ENCODE results near the gene AKAP6. TPM values are rescaled to one million over a fixed set of nuclear protein-coding genes. Genes with fewer than 3 reads are reported as not detected.

AKAP6 gene
- polyA plus RNA-seq, 1 donor = 8.5 TPM

- Histone ChIP-seq H3K9me3 (ENCODE audit: control insufficient read depth, low read depth, low read length) (no peaks in the 10 kb centered on the region), H3K4me1 (ENCODE audit: control insufficient read depth, insufficient read depth, low read length) (no peaks in the 10 kb centered on the region), H3K4me3 (ENCODE audit: low read length) (no peak overlapping the region), H3K27me3 (ENCODE audit: control insufficient read depth, insufficient read depth, low read length) (no peaks in the 10 kb centered on the region), H3K27ac (ENCODE audit: low read length) (no peak overlapping the region), H3K36me3 (ENCODE audit: control insufficient read depth, insufficient read depth, low read length) (no peaks in the 10 kb centered on the region)
- 17% methylated on average over 1 of the region's 4 CpGs for WGBS (ENCODE audit: insufficient coverage, low lambda C conversion rate)
- DNase-seq = peak; percentile 54 to 81
These were observed 298.6 kb downstream of the AKAP6 start for GRCh38 chr14:32627545-32628298.

DNA sequence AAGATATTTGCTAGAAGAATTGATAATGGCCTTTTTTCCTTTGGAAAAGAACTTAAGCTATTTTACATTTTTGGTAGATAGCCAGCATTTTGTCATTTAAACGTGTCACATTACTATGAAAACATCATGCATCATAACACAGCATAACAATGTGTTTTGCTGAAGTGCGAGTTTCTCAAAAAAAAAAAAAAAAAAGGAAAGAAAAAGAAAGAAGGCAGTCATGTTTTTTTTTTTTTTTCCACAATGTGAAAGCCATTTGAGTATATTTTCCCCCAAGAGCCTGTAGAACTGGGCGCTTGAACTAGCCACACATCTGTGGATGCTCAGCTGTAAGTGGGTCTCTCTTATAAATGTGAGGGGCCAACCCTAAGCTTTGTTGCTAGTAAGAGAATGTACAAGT lies 300.1 kb downstream of the AKAP6 start:
- Histone ChIP-seq H3K27ac (ENCODE audit: low read length) (no peak overlapping the region), H3K4me1 (ENCODE audit: control insufficient read depth, insufficient read depth, low read length) (no peaks in the 10 kb centered on the region), H3K9me3 (ENCODE audit: control insufficient read depth, low read depth, low read length) (no peaks in the 10 kb centered on the region), H3K27me3 (ENCODE audit: control insufficient read depth, insufficient read depth, low read length) (no peaks in the 10 kb centered on the region), H3K36me3 (ENCODE audit: control insufficient read depth, insufficient read depth, low read length) (no peaks in the 10 kb centered on the region), H3K4me3 (ENCODE audit: low read length) (no peak overlapping the region)
- DNase-seq = no peak
- WGBS (ENCODE audit: insufficient coverage, low lambda C conversion rate) = 100% methylated on average over 1 of the region's 3 CpGs

GRCh38 chr14:32630701-32631100 lies 301.6 kb downstream of the AKAP6 start:
- no peaks in the 10 kb centered on the region for H3K9me3 ChIP-seq (ENCODE audit: control insufficient read depth, low read depth, low read length)
- no peaks in the 10 kb centered on the region for H3K27me3 ChIP-seq (ENCODE audit: control insufficient read depth, insufficient read depth, low read length)
- no peaks in the 10 kb centered on the region for H3K4me1 ChIP-seq (ENCODE audit: control insufficient read depth, insufficient read depth, low read length)
- no peaks in the 10 kb centered on the region for H3K36me3 ChIP-seq (ENCODE audit: control insufficient read depth, insufficient read depth, low read length)
- no peak for DNase-seq
- H3K4me3 ChIP-seq (ENCODE audit: low read length) = no peak overlapping the region
- no peak overlapping the region for H3K27ac ChIP-seq (ENCODE audit: low read length)

DNA sequence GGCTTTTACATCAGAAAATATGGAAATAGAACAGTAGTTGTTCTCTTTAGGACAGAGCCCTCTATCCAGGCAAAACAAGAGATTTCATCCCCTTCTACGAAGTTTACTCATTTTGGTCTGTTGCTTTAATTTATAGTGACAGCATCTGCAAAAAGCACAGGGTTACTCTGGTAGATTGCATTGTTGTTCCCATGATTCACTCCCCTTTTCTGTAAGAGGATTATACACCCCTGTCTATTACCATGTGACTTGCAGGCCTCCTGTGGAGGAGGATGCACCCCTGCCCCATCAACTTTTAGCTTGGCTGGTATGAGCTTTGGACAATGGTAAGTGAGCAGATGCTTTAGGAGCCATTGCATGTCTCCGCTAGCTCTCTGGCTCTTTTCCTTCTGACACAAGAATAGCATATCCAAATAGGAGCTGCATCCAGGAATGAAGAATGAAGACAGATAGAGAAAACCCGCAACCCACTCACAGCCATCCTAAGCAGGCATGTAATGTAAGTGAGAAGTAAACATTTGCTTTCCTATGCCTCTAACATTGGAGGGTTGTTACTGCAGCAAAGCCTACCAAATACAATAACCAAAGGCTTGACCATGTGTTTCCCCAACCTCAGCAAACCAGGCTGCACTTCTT lies 304.2 kb downstream of the AKAP6 start:
- no peak overlapping the region for H3K4me3 ChIP-seq (ENCODE audit: low read length)
- H3K36me3 ChIP-seq (ENCODE audit: control insufficient read depth, insufficient read depth, low read length) = no peaks in the 10 kb centered on the region
- no peaks in the 10 kb centered on the region for H3K27me3 ChIP-seq (ENCODE audit: control insufficient read depth, insufficient read depth, low read length)
- H3K9me3 ChIP-seq (ENCODE audit: control insufficient read depth, low read depth, low read length) = no peaks in the 10 kb centered on the region
- no CpG with 5 or more reads among the region's 3 CpGs for WGBS (ENCODE audit: insufficient coverage, low lambda C conversion rate)
- H3K27ac ChIP-seq (ENCODE audit: low read length) = no peak overlapping the region
- no peak for DNase-seq
- no peaks in the 10 kb centered on the region for H3K4me1 ChIP-seq (ENCODE audit: control insufficient read depth, insufficient read depth, low read length)

DNA sequence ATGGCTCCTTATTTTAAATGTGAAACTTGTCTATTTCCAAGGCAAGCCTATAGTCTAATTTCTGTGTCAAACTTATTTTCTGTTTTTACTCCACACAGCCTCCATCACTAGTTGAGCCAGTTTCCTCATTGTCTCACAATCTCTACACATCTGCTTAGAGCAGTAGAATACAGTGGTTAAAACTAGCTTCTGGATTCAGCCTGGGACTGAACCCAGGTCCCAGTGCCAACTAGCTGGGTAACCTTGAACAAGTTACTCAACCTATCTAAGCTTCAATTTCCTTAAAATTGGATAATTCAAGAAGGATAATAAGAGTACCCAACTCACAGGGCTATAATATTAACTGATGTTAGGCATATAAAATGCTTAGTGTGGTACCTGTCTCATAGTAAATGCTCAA lies 304.8 kb downstream of the AKAP6 start:
- Histone ChIP-seq H3K9me3 (ENCODE audit: control insufficient read depth, low read depth, low read length) (no peaks in the 10 kb centered on the region), H3K4me3 (ENCODE audit: low read length) (no peak overlapping the region), H3K4me1 (ENCODE audit: control insufficient read depth, insufficient read depth, low read length) (no peaks in the 10 kb centered on the region), H3K36me3 (ENCODE audit: control insufficient read depth, insufficient read depth, low read length) (no peaks in the 10 kb centered on the region), H3K27ac (ENCODE audit: low read length) (no peak overlapping the region), H3K27me3 (ENCODE audit: control insufficient read depth, insufficient read depth, low read length) (no peaks in the 10 kb centered on the region)
- no peak for DNase-seq

DNA sequence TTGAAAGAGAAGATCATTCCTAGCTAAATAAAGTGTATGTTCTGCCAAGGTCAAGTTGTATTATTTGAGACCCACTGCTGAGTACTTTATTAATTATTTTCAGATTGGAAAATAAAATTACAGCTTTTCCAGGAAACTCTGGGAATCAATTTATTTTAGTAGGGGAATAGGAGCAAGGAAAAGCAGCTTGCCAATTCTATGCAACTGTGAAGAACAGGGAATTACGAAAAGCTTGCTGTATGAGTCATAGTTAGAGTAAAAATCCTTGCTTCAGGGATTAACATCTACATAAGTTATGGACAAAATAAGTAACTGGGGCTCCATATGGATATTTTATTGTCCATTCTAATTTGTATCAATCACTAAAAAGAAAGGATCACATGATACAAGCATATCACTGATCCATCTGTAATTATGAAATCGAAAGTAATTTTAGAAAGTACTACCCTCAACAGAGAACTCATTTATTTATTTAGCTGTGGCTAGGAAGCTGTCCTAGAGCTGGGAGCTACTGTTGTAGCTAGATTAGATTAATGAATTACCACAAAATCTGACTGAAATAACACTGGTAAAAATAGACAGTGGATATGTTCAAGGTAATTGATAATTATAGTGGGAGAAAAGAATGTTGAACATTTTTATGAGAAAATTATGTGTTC lies 306.1 kb downstream of the AKAP6 start:
- Histone ChIP-seq H3K4me3 (ENCODE audit: low read length) (no peak overlapping the region), H3K36me3 (ENCODE audit: control insufficient read depth, insufficient read depth, low read length) (no peaks in the 10 kb centered on the region), H3K9me3 (ENCODE audit: control insufficient read depth, low read depth, low read length) (no peaks in the 10 kb centered on the region), H3K27me3 (ENCODE audit: control insufficient read depth, insufficient read depth, low read length) (no peaks in the 10 kb centered on the region), H3K4me1 (ENCODE audit: control insufficient read depth, insufficient read depth, low read length) (no peaks in the 10 kb centered on the region), H3K27ac (ENCODE audit: low read length) (no peak overlapping the region)
- WGBS (ENCODE audit: insufficient coverage, low lambda C conversion rate) = 75% methylated on average over 1 of the region's 2 CpGs
- peak in 1 of 2 donors; percentile 3 for DNase-seq

- no peak for DNase-seq
- Histone ChIP-seq H3K27ac (ENCODE audit: low read length) (no peak overlapping the region), H3K27me3 (ENCODE audit: control insufficient read depth, insufficient read depth, low read length) (no peaks in the 10 kb centered on the region), H3K4me1 (ENCODE audit: control insufficient read depth, insufficient read depth, low read length) (no peaks in the 10 kb centered on the region), H3K4me3 (ENCODE audit: low read length) (no peak overlapping the region), H3K9me3 (ENCODE audit: control insufficient read depth, low read depth, low read length) (no peaks in the 10 kb centered on the region), H3K36me3 (ENCODE audit: control insufficient read depth, insufficient read depth, low read length) (no peaks in the 10 kb centered on the region)
- WGBS (ENCODE audit: insufficient coverage, low lambda C conversion rate) = 100% methylated on average over 1 of the region's 2 CpGs
These were observed 308.5 kb downstream of the AKAP6 start for GRCh38 chr14:32637582-32637981.

- H3K27me3 ChIP-seq (ENCODE audit: control insufficient read depth, insufficient read depth, low read length) = no peaks in the 10 kb centered on the region
- H3K27ac ChIP-seq (ENCODE audit: low read length) = no peak overlapping the region
- no peaks in the 10 kb centered on the region for H3K4me1 ChIP-seq (ENCODE audit: control insufficient read depth, insufficient read depth, low read length)
- H3K4me3 ChIP-seq (ENCODE audit: low read length) = no peak overlapping the region
- DNase-seq = no peak
- H3K9me3 ChIP-seq (ENCODE audit: control insufficient read depth, low read depth, low read length) = no peaks in the 10 kb centered on the region
- 100% methylated on average over 1 of the region's 2 CpGs for WGBS (ENCODE audit: insufficient coverage, low lambda C conversion rate)
- H3K36me3 ChIP-seq (ENCODE audit: control insufficient read depth, insufficient read depth, low read length) = no peaks in the 10 kb centered on the region
These were observed 310.1 kb downstream of the AKAP6 start for GRCh38 chr14:32639208-32639607.

GRCh38 chr14:32645551-32645950 lies 316.5 kb downstream of the AKAP6 start:
- H3K27me3 ChIP-seq (ENCODE audit: control insufficient read depth, insufficient read depth, low read length) = no peaks in the 10 kb centered on the region
- no peak overlapping the region for H3K4me3 ChIP-seq (ENCODE audit: low read length)
- no CpG with 5 or more reads among the region's 1 CpG for WGBS (ENCODE audit: insufficient coverage, low lambda C conversion rate)
- no peaks in the 10 kb centered on the region for H3K9me3 ChIP-seq (ENCODE audit: control insufficient read depth, low read depth, low read length)
- H3K36me3 ChIP-seq (ENCODE audit: control insufficient read depth, insufficient read depth, low read length) = no peaks in the 10 kb centered on the region
- no peak for DNase-seq
- no peaks in the 10 kb centered on the region for H3K4me1 ChIP-seq (ENCODE audit: control insufficient read depth, insufficient read depth, low read length)
- no peak overlapping the region for H3K27ac ChIP-seq (ENCODE audit: low read length)

- H3K4me3 ChIP-seq (ENCODE audit: low read length) = no peak overlapping the region
- no peaks in the 10 kb centered on the region for H3K27me3 ChIP-seq (ENCODE audit: control insufficient read depth, insufficient read depth, low read length)
- no peaks in the 10 kb centered on the region for H3K9me3 ChIP-seq (ENCODE audit: control insufficient read depth, low read depth, low read length)
- no peaks in the 10 kb centered on the region for H3K4me1 ChIP-seq (ENCODE audit: control insufficient read depth, insufficient read depth, low read length)
- DNase-seq = no peak
- H3K36me3 ChIP-seq (ENCODE audit: control insufficient read depth, insufficient read depth, low read length) = no peaks in the 10 kb centered on the region
- H3K27ac ChIP-seq (ENCODE audit: low read length) = no peak overlapping the region
These were observed 319.3 kb downstream of the AKAP6 start for GRCh38 chr14:32648434-32648833.

DNA sequence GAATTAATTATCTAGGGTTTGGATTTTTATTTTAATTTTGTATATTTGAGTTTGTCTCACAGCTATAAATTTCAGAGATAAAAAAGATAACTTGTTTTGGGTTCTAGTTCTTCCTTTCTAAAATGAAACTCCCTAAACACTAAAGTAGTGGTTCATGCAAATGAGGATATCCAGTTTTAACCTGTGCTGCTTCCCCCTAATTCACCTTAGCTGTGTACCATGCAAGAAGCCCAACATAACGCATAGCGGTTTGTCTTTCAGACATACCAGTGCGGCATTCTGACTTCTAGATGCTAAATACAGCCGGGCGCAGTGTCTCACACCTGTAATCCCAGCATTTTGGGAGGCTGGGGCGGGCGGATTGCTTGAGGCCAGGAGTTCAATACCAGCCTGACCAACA lies 320.9 kb downstream of the AKAP6 start:
- WGBS (ENCODE audit: insufficient coverage, low lambda C conversion rate) = no CpG with 5 or more reads among the region's 7 CpGs
- Histone ChIP-seq H3K36me3 (ENCODE audit: control insufficient read depth, insufficient read depth, low read length) (no peaks in the 10 kb centered on the region), H3K27ac (ENCODE audit: low read length) (no peak overlapping the region), H3K9me3 (ENCODE audit: control insufficient read depth, low read depth, low read length) (no peaks in the 10 kb centered on the region), H3K27me3 (ENCODE audit: control insufficient read depth, insufficient read depth, low read length) (no peaks in the 10 kb centered on the region), H3K4me3 (ENCODE audit: low read length) (no peak overlapping the region), H3K4me1 (ENCODE audit: control insufficient read depth, insufficient read depth, low read length) (no peaks in the 10 kb centered on the region)
- no peak for DNase-seq

Data from large intestine (tissue), 3 donors.